Measurements from ENCODE around the gene ATP6V1G3. TPM values are rescaled to one million over a fixed set of nuclear protein-coding genes. Genes with fewer than 3 reads are reported as not detected.
"Not testable (repeated sequence)": the region's sequence is repeated elsewhere in the genome, so short reads cannot be mapped to it uniquely, and the experiment has no call there.

The ATP6V1G3 gene
- total and polyA plus RNA-seq, 2 of the 4 experiments (the other 2 are of a cell fraction), result not detected

DNA sequence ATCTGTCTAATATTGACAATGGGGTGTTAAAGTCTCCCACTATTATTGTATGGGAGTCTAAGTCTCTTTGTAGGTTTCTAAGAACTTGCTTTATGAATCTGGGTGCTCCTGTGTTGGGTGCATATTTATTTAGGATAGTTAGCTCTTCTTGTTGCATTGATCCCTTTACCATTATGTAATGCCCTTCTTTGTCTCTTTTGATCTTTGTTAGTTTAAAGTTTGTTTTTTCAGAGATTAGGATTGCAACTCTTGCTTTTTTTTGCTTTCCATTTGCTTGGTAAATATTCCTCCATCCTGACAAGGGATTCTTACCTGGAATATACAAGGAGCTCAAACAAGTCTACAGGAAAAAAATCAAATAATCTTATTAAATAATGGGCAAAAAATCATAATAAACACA is 63.1 kb downstream of the ATP6V1G3 start:
- H2AFZ ChIP-seq (replicated peaks; ENCODE audit: low read length, poor library complexity); ATAC-seq (ENCODE audit: low read depth); H3K4me2 ChIP-seq (ENCODE audit: low read depth, low read length); H2BK15ac ChIP-seq (ENCODE audit: low read depth, low read length); H3K27me3 ChIP-seq (ENCODE audit: control insufficient read depth, insufficient read depth, low read length); H3K27ac ChIP-seq (ENCODE audit: insufficient read depth, low read length); H4K20me1 ChIP-seq (ENCODE audit: insufficient read depth, low read length); CTCF ChIA-PET; H2BK20ac ChIP-seq (ENCODE audit: low read depth, low read length); H3K4me1 ChIP-seq (ENCODE audit: control insufficient read depth, insufficient read depth, low read length); DNase-seq; H4K91ac ChIP-seq (ENCODE audit: insufficient read depth, low read depth, low read length); H3K79me1 ChIP-seq (ENCODE audit: low read depth in 1 of 2, low read length in 2 of 2); H3K23ac ChIP-seq (ENCODE audit: low read depth, low read length); H4K8ac ChIP-seq (ENCODE audit: low read depth in 2 of 2, low read length in 2 of 2); H3K4ac ChIP-seq (ENCODE audit: low read depth, low read length); H3K56ac ChIP-seq (ENCODE audit: extremely low read depth, insufficient read depth, low read length); H3K9me1 ChIP-seq (ENCODE audit: insufficient read depth, low read length); H3K9me3 ChIP-seq (ENCODE audit: control insufficient read depth, insufficient read depth, low read length); H3K9ac ChIP-seq (ENCODE audit: low read depth, low read length); POLR2A ChIA-PET (ENCODE audit: unreplicated experiment); H4K5ac ChIP-seq (ENCODE audit: low read depth, low read length); in situ Hi-C loops (cut with MboI; ENCODE audit: low sequenced_read_pairs); H2BK120ac ChIP-seq (ENCODE audit: low read depth, low read length); H2AK5ac ChIP-seq (ENCODE audit: low read depth, low read length); H2BK5ac ChIP-seq (ENCODE audit: low read depth, low read length, poor library complexity, severe bottlenecking); BruUV-seq (replicated peaks); H3K4me3 ChIP-seq (ENCODE audit: insufficient read depth, low read depth, low read length); H3K14ac ChIP-seq (replicated peaks; ENCODE audit: low read depth, low read length); intact Hi-C loops (cut with micrococcal nuclease); H3K36me3 ChIP-seq (ENCODE audit: control insufficient read depth, insufficient read depth, low read length); dilution Hi-C loops (cut with HindIII; ENCODE audit: low sequenced_read_pairs, unreplicated experiment); H2AK9ac ChIP-seq (replicated peaks; ENCODE audit: low read depth, low read length, poor library complexity); H3K18ac ChIP-seq (ENCODE audit: low read depth, low read length): not testable (repeated sequence)

Other genes starting within 250 kb of the ATP6V1G3 start
- not detected in 2 replicates for gene PTPRC, start 98.4 kb upstream of the ATP6V1G3 start, total RNA-seq (2012; rRNA removed)
- gene PTPRC, start 98.4 kb upstream of the ATP6V1G3 start, polyA plus RNA-seq (2012; rRNA removed), result not detected in 2 replicates

All from IMR-90 (cell line).